IMR-90 (cell line): Measurements from ENCODE around the gene ANKEF1. TPM values are rescaled to one million over a fixed set of nuclear protein-coding genes. Genes with fewer than 3 reads are reported as not detected.

ENCODE experiments used
- ATAC-seq: fragments of 200-7000 bp; cut with Tn5 transposase; 2 replicates; pipeline ENCODE4 v1.9.1; 2020; ENCODE audit warnings: low read depth, mild to moderate bottlenecking, moderate library complexity
- BruUV-seq: library from RNA; stranded (reverse); fragments of 400-500 nt; replicated peaks from 2 replicates; lab custom pipeline; 2021; lab: Mats Ljungman, UMichigan
- CTCF ChIA-PET: fragments of 300-600 bp; formaldehyde crosslinking; extraction: SDS; loops from one replicate; lab custom pipeline; 2021; ENCODE audit warnings: antibody characterized with exemption; lab: Yijun Ruan, JAX
- POLR2A ChIA-PET: fragments of 300-600 bp; sonication (Branson Sonifier 250); formaldehyde crosslinking; loops from one replicate; lab custom pipeline; 2022; ENCODE audit warnings: antibody characterized with exemption; ENCODE audit not compliant: unreplicated experiment; lab: Charles Lee
- DNase-seq: peaks from one replicate; pipeline ENCODE4 v3.0.0; 2013
- H2AFZ ChIP-seq: replicated peaks from 2 replicates; pipeline ENCODE3; 2013; ENCODE audit warnings: low read length, mild to moderate bottlenecking; ENCODE audit not compliant: poor library complexity
- H2AK5ac ChIP-seq: 2 replicates; pipeline ENCODE4 v1.6.1; 2013; ENCODE audit warnings: low read depth, low read length, inconsistent platforms
- H2AK9ac ChIP-seq: replicated peaks from 2 replicates; pipeline ENCODE3; 2013; ENCODE audit warnings: mild to moderate bottlenecking, low read depth, low read length, moderate library complexity; ENCODE audit not compliant: poor library complexity
- H2BK120ac ChIP-seq: 2 replicates; pipeline ENCODE4 v1.6.1; 2013; ENCODE audit warnings: low read depth, low read length, inconsistent platforms
- H2BK15ac ChIP-seq: 3 replicates; pipeline ENCODE4 v1.6.1; 2013; ENCODE audit warnings: low read depth, low read length, inconsistent platforms
- H2BK20ac ChIP-seq: 2 replicates; pipeline ENCODE4 v1.6.1; 2013; ENCODE audit warnings: low read depth, mild to moderate bottlenecking, inconsistent platforms, low read length, moderate library complexity
- H2BK5ac ChIP-seq: 2 replicates; pipeline ENCODE4 v1.6.1; 2013; ENCODE audit warnings: mild to moderate bottlenecking, low read depth, low read length, inconsistent platforms; ENCODE audit not compliant: poor library complexity, severe bottlenecking
- H3K14ac ChIP-seq: replicated peaks from 2 replicates; pipeline ENCODE4 v1.6.1; 2013; ENCODE audit warnings: low read depth, low read length, inconsistent platforms
- H3K18ac ChIP-seq: 2 replicates; pipeline ENCODE4 v1.6.1; 2013; ENCODE audit warnings: low read depth, low read length, control low read depth
- H3K23ac ChIP-seq: 2 replicates; pipeline ENCODE4 v1.6.1; 2013; ENCODE audit warnings: low read depth, low read length, inconsistent platforms
- H3K27ac ChIP-seq: 2 replicates; pipeline ENCODE4 v1.5.1; 2013; ENCODE audit warnings: mild to moderate bottlenecking, control low read depth, low read length; ENCODE audit not compliant: insufficient read depth
- H3K27me3 ChIP-seq: 2 replicates; pipeline ENCODE4 v1.6.1; 2013; ENCODE audit warnings: low read length; ENCODE audit not compliant: control insufficient read depth, insufficient read depth
- H3K36me3 ChIP-seq: 2 replicates; pipeline ENCODE4 v1.6.1; 2013; ENCODE audit warnings: low read length, mixed read lengths; ENCODE audit not compliant: control insufficient read depth, insufficient read depth
- H3K4ac ChIP-seq: 2 replicates; pipeline ENCODE4 v1.6.1; 2013; ENCODE audit warnings: low read depth, low read length, inconsistent platforms
- H3K4me1 ChIP-seq: 2 replicates; pipeline ENCODE4 v1.6.1; 2013; ENCODE audit warnings: low read length, mixed read lengths; ENCODE audit not compliant: control insufficient read depth, insufficient read depth
- H3K4me2 ChIP-seq: 2 replicates; pipeline ENCODE4 v1.6.1; 2013; ENCODE audit warnings: low read depth, mild to moderate bottlenecking, control low read depth, low read length, moderate library complexity
- H3K4me3 ChIP-seq: 2 replicates; pipeline ENCODE4 v1.5.1; 2013; ENCODE audit warnings: low read depth, mild to moderate bottlenecking, control low read depth, low read length, moderate library complexity; ENCODE audit not compliant: insufficient read depth
- H3K56ac ChIP-seq: 2 replicates; pipeline ENCODE4 v1.6.1; 2013; ENCODE audit warnings: low read length, inconsistent platforms; ENCODE audit not compliant: insufficient read depth; ENCODE audit errors: extremely low read depth
- H3K79me1 ChIP-seq, 2 experiments: 2 replicates each; pipeline ENCODE4 v1.6.1; 2013; ENCODE audit warnings: low read length in 2 of 2, inconsistent platforms in 1 of 2, low read depth in 1 of 2
- H3K9ac ChIP-seq: 2 replicates; pipeline ENCODE4 v1.6.1; 2013; ENCODE audit warnings: low read depth, low read length, control low read depth
- H3K9me1 ChIP-seq: 2 replicates; pipeline ENCODE4 v1.6.1; 2013; ENCODE audit warnings: low read length, inconsistent platforms; ENCODE audit not compliant: insufficient read depth
- H3K9me3 ChIP-seq: 2 replicates; pipeline ENCODE4 v1.6.1; 2013; ENCODE audit warnings: low read length; ENCODE audit not compliant: control insufficient read depth, insufficient read depth
- H4K20me1 ChIP-seq: 2 replicates; pipeline ENCODE4 v1.6.1; 2013; ENCODE audit warnings: low read length, inconsistent platforms; ENCODE audit not compliant: insufficient read depth
- H4K5ac ChIP-seq: 2 replicates; pipeline ENCODE4 v1.6.1; 2013; ENCODE audit warnings: mild to moderate bottlenecking, low read depth, low read length, control low read depth
- H4K8ac ChIP-seq, 2 experiments: 2 replicates each; pipeline ENCODE4 v1.6.1; 2013; ENCODE audit warnings: low read depth in 2 of 2, low read length in 2 of 2, control low read depth in 1 of 2, inconsistent platforms in 1 of 2
- H4K91ac ChIP-seq: 2 replicates; pipeline ENCODE4 v1.6.1; 2013; ENCODE audit warnings: low read depth, low read length, inconsistent platforms; ENCODE audit not compliant: insufficient read depth
- FOS ChIP-seq: fragments of 150-350 bp; IDR thresholded peaks from 2 replicates; pipeline ENCODE4 v1.6.1; 2016; ENCODE audit warnings: low read depth, low read length
- MAZ ChIP-seq: IDR thresholded peaks from 2 replicates; pipeline ENCODE4 v1.6.1; 2012; ENCODE audit warnings: low read depth, mild to moderate bottlenecking, low read length, improper control_type of control experiment, moderate library complexity, borderline replicate concordance
- WGBS, 2 experiments: methylation state at CpG; one replicate each; pipeline versions ENCODE4 v1.1.5 to v1.1.7; 2013; ENCODE audit warnings: missing lambda C conversion rate in 2 of 2; ENCODE audit not compliant: insufficient read length in 1 of 2; ENCODE audit errors: extremely low coverage in 2 of 2; 5-methylcytosine and 5-hydroxymethylcytosine counted together
- dilution Hi-C: fragments of 300-500 bp; cut with HindIII; formaldehyde crosslinking; loops from one replicate; pipeline ENCODE4 v1.14.3; 2018; ENCODE audit warnings: low sequenced_read_pairs; ENCODE audit not compliant: unreplicated experiment
- in situ Hi-C: fragments of 300-500 bp; cut with MboI; formaldehyde crosslinking; loops from 3 replicates; pipeline ENCODE4 v1.14.3; 2019; ENCODE audit warnings: low sequenced_read_pairs, inconsistent platforms, mixed read lengths
- intact Hi-C: fragments of 100-400 bp; cut with micrococcal nuclease; formaldehyde crosslinking; loops from 2 replicates; pipeline ENCODE4 v1.10.0; 2022
- polyA plus RNA-seq, 3 experiments: library from polyadenylated mRNA; depleted of rRNA; stranded (reverse); fragments of >200 nt; gene quantifications; 2 replicates each; pipeline ENCODE4 v1.2.3, GENCODE V29; 2012; ENCODE audit warnings: low replicate concordance in 1 of 3
- total RNA-seq: library from RNA; depleted of rRNA; stranded (reverse); fragments of >200 nt; gene quantifications from 2 replicates; pipeline ENCODE4 v1.2.3, GENCODE V29; 2012

ANKEF1 gene
- total and polyA plus RNA-seq, 2 of the 4 experiments (the other 2 are of a cell fraction) = 0.31 to 0.54 TPM

GRCh38 chr20:10040070-10040975 is 5.5 kb downstream of the ANKEF1 start:
- H3K9ac ChIP-seq = no peak overlapping the region
- no peak overlapping the region for H3K4ac ChIP-seq
- no peak overlapping the region for H3K14ac ChIP-seq
- H3K27me3 ChIP-seq = no peaks in the 10 kb centered on the region
- H2AK9ac ChIP-seq = no peak overlapping the region
- H2BK120ac ChIP-seq = no peak overlapping the region; the same call in 1 of the 2 replicates
- H3K27ac ChIP-seq = no peak overlapping the region
- dilution Hi-C loops = no loop called here
- H4K8ac ChIP-seq = 0 out of 4 replicates have a peak overlapping the region, but pooled peaks of 1 of the 2 experiments have one; percentile 36
- H2BK15ac ChIP-seq = peak overlapping the region; percentile 6; the same call in 1 of the 3 replicates
- ATAC-seq (peak; percentile 98), DNase-seq (peak; percentile 85)
- POLR2A ChIA-PET = no interaction called here
- H3K79me1 ChIP-seq = no peaks in the 10 kb centered on the region
- H2AK5ac ChIP-seq = peak overlapping the region; percentile 17; the same call in 1 of the 2 replicates
- H3K4me2 ChIP-seq = no peak overlapping the region; the same call in 1 of the 2 replicates
- H4K91ac ChIP-seq = no peak overlapping the region
- H4K5ac ChIP-seq = no peak overlapping the region
- CTCF ChIA-PET = interaction anchor here (1.4 kb wide), 1 partner anchor 50 kb away, joined by 4 read pairs; no protein-coding TSS in a partner anchor
- no peaks in the 10 kb centered on the region for H4K20me1 ChIP-seq
- H2BK5ac ChIP-seq = peak overlapping the region; percentile 47
- TF ChIP-seq MAZ (no peak), FOS (peak; percentile 77)
- no peak overlapping the region for H2AFZ ChIP-seq
- H3K56ac ChIP-seq = no peak overlapping the region
- no peak overlapping the region for H3K18ac ChIP-seq
- 0 out of 2 replicates have a peak, but pooled peaks cover 1% of the 10 kb centered on the region for H3K4me1 ChIP-seq
- no peaks in the 10 kb centered on the region for H3K9me1 ChIP-seq
- intact Hi-C loops = no loop called here
- WGBS, 2 experiments = no CpG with 5 or more reads among the region's 5 CpGs
- peak overlapping the region; percentile 57; the same call in 1 of the 2 replicates for H2BK20ac ChIP-seq
- in situ Hi-C loops = no loop called here
- no peaks in the 10 kb centered on the region for H3K9me3 ChIP-seq
- no TSS peak for BruUV-seq
- no peak overlapping the region for H3K4me3 ChIP-seq
- H3K36me3 ChIP-seq = no peaks in the 10 kb centered on the region
- no peak overlapping the region for H3K23ac ChIP-seq
